ENCODE measurements around the gene ADAM33.

Gene ADAM33

DNA sequence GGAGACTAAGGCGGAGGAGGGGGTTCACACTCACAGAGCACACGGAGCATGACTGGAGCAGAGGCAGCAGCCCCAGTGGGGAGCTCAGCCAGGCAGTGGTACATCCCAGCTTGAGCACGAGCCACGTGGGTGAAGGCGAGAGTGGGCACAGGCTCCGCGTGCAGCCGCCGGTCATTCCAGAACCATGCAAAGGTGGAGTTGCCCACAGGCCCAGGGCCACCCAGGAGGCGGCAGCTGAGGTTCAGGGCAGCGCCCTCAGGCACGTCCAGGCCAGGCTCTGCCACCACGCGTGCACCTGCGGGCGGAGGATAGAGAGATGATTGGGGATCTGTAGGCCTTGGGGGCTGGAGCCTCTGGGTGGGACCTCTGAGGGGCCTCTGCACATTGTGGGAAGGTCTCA lies 9.5 kb upstream of the ADAM33 start:
- no peak overlapping the region for H3K9ac ChIP-seq
- H3K36me3 ChIP-seq (ENCODE audit: control insufficient read depth, insufficient read depth, low read length) = no peaks in the 10 kb centered on the region
- TF ChIP-seq, protein P1, sequence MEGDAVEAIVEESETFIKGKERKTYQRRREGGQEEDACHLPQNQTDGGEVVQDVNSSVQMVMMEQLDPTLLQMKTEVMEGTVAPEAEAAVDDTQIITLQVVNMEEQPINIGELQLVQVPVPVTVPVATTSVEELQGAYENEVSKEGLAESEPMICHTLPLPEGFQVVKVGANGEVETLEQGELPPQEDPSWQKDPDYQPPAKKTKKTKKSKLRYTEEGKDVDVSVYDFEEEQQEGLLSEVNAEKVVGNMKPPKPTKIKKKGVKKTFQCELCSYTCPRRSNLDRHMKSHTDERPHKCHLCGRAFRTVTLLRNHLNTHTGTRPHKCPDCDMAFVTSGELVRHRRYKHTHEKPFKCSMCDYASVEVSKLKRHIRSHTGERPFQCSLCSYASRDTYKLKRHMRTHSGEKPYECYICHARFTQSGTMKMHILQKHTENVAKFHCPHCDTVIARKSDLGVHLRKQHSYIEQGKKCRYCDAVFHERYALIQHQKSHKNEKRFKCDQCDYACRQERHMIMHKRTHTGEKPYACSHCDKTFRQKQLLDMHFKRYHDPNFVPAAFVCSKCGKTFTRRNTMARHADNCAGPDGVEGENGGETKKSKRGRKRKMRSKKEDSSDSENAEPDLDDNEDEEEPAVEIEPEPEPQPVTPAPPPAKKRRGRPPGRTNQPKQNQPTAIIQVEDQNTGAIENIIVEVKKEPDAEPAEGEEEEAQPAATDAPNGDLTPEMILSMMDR (IDR thresholded peaks at IDR 0.05) = no peak
- H3K27ac ChIP-seq = no peak overlapping the region
- H3K4me1 ChIP-seq = no peaks in the 10 kb centered on the region
- no peaks in the 10 kb centered on the region for H3K79me2 ChIP-seq
- no peak overlapping the region for H3K4me3 ChIP-seq (ENCODE audit: low read depth, low read length)
- no peaks in the 10 kb centered on the region for H3K9me3 ChIP-seq (ENCODE audit: control insufficient read depth, low read length)
- no peaks in the 10 kb centered on the region for H3K27me3 ChIP-seq (ENCODE audit: control insufficient read depth, insufficient read depth, low read length)
- no peak overlapping the region for H3K4me2 ChIP-seq (ENCODE audit: low read length)
- H2AFZ ChIP-seq = no peak overlapping the region

DNA sequence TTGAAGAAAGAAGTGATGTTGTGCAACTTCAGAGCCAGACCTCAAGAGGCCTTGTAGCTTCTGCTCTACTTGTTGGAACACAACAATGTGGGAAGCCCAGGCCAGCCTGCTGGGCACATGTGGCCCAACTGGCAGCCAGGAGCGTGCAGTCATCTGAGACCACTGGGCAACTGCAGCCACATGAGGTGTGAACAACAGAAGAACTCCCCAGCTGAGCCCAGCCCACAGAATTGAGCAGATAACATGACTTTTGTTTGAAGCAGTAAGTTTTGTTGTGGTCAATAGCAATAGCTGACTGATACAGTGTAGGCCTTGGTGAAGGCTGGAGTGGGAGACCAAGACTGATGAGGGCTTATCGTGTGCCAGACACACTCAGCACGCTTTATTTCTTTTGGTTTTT lies 8.6 kb upstream of the ADAM33 start:
- H3K4me3 ChIP-seq (ENCODE audit: low read depth, low read length) = no peak overlapping the region
- H2AFZ ChIP-seq = no peak overlapping the region
- no peak overlapping the region for H3K4me2 ChIP-seq (ENCODE audit: low read length)
- TF ChIP-seq, protein P1 (IDR thresholded peaks at IDR 0.05) = no peak
- no peaks in the 10 kb centered on the region for H3K27me3 ChIP-seq (ENCODE audit: control insufficient read depth, insufficient read depth, low read length)
- H3K9ac ChIP-seq = no peak overlapping the region
- H3K4me1 ChIP-seq = no peaks in the 10 kb centered on the region
- no peaks in the 10 kb centered on the region for H3K79me2 ChIP-seq
- no peaks in the 10 kb centered on the region for H3K36me3 ChIP-seq (ENCODE audit: control insufficient read depth, insufficient read depth, low read length)
- no peaks in the 10 kb centered on the region for H3K9me3 ChIP-seq (ENCODE audit: control insufficient read depth, low read length)
- no peak overlapping the region for H3K27ac ChIP-seq

DNA sequence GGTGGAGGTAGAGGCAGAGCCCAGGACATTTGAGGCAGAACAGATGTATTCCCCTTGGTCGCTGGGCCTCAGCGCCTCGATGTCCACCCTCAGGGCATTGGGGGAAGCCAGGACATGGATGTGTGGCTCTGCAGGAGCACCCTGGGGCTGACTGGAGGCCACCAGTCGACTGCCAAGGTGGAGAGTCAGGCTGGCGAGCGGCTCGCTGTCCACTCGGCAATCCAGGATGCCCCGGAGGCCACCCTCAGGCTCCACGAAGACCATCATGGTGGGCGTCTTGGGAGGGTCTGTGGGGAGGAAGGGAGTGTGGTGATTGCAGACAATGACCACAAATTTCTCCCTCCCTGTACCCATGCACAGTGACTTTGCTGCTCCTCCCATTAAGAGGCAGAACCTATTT lies 8.2 kb upstream of the ADAM33 start:
- no peak overlapping the region for H3K4me3 ChIP-seq (ENCODE audit: low read depth, low read length)
- H3K4me2 ChIP-seq (ENCODE audit: low read length) = no peak overlapping the region
- no peaks in the 10 kb centered on the region for H3K79me2 ChIP-seq
- H3K4me1 ChIP-seq = no peaks in the 10 kb centered on the region
- H3K27me3 ChIP-seq (ENCODE audit: control insufficient read depth, insufficient read depth, low read length) = no peaks in the 10 kb centered on the region
- no peak overlapping the region for H3K9ac ChIP-seq
- no peaks in the 10 kb centered on the region for H3K9me3 ChIP-seq (ENCODE audit: control insufficient read depth, low read length)
- H3K36me3 ChIP-seq (ENCODE audit: control insufficient read depth, insufficient read depth, low read length) = no peaks in the 10 kb centered on the region
- H2AFZ ChIP-seq = no peak overlapping the region
- H3K27ac ChIP-seq = no peak overlapping the region
- TF ChIP-seq, protein P1 (IDR thresholded peaks at IDR 0.05) = no peak

DNA sequence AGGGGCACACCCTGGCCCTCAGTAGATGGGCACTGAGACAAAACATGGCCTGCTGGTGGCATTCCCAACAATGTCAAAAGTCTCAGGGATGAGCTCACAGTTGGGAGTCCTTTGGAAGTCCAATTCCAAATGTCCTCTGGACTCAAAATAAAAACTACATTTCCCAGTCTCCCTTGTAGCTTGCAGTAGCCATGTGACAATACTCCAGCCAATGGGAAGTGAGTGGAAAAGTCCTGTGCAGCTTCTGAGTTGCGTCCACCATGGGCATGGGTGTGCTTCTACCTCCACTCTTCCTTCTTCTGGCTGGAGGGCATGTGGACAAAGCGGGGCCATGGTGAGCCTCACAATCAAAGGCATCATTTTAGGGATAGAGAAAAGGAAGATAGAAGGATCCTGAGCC lies 5.8 kb upstream of the ADAM33 start:
- no peaks in the 10 kb centered on the region for H3K27me3 ChIP-seq (ENCODE audit: control insufficient read depth, insufficient read depth, low read length)
- no peak overlapping the region for H3K4me2 ChIP-seq (ENCODE audit: low read length)
- H3K27ac ChIP-seq = no peak overlapping the region
- no peaks in the 10 kb centered on the region for H3K9me3 ChIP-seq (ENCODE audit: control insufficient read depth, low read length)
- no peak overlapping the region for H2AFZ ChIP-seq
- H3K9ac ChIP-seq = no peak overlapping the region
- TF ChIP-seq, protein P1 (IDR thresholded peaks at IDR 0.05) = no peak
- H3K79me2 ChIP-seq = no peaks in the 10 kb centered on the region
- H3K4me1 ChIP-seq = no peaks in the 10 kb centered on the region
- H3K4me3 ChIP-seq (ENCODE audit: low read depth, low read length) = no peak overlapping the region
- H3K36me3 ChIP-seq (ENCODE audit: control insufficient read depth, insufficient read depth, low read length) = no peaks in the 10 kb centered on the region

DNA sequence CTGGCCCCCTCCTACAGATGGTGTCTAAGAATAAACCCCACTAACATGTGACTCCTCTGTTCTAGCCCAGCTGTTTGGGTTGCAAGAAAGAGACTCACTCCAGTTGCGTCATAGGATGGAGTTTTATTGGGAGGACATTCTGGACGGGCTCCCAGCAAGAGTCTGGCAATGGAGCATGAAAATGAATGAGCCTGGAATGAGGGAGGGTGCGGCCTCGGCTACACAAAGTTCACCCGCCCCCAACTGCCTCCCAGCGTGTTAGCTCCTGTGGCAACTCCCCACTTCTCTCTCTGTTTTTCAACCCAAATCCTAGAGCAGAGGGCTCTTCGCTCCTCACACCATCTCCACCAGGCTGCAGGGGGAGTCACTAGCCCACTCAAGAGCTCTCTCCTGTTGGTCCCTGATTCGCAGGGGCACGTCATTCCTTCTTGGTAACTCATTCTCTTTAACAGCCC lies 5.1 kb upstream of the ADAM33 start:
- Histone ChIP-seq H3K27ac (no peak overlapping the region), H3K27me3 (ENCODE audit: control insufficient read depth, insufficient read depth, low read length) (no peaks in the 10 kb centered on the region), H3K4me2 (ENCODE audit: low read length) (no peak overlapping the region), H3K36me3 (ENCODE audit: control insufficient read depth, insufficient read depth, low read length) (no peaks in the 10 kb centered on the region), H3K9me3 (ENCODE audit: control insufficient read depth, low read length) (no peaks in the 10 kb centered on the region), H3K9ac (no peak overlapping the region), H2AFZ (no peak overlapping the region), H3K79me2 (no peaks in the 10 kb centered on the region), H3K4me3 (ENCODE audit: low read depth, low read length) (no peak overlapping the region), H3K4me1 (no peaks in the 10 kb centered on the region)
- TF ChIP-seq, protein P1 (IDR thresholded peaks at IDR 0.05) = no peak

Data from parathyroid adenoma (tissue), 2 donors.